ENCODE results near the gene NHLRC3.
"Not testable (repeated sequence)": the region's sequence is repeated elsewhere in the genome, so short reads cannot be mapped to it uniquely, and the experiment has no call there.

The NHLRC3 gene

GRCh38 chr13:39037880-39038568, at the start of gene NHLRC3, which contains the start of gene PROSER1:
TSS of gene NHLRC3 (plus strand) at chr13:39038456. CDS start at chr13:39038640, 184 bp downstream.
TSS of gene PROSER1 (minus strand) at chr13:39038089. CDS start at chr13:39037242, 847 bp downstream.
- intact Hi-C loops (cut with DNase I), result loop anchor here (5.0 kb wide), 1 partner anchor 619 kb away; the partner anchor contains the start of gene COG6
- peak; percentile 92 to 99 (median 96) for DNase-seq

GRCh38 chr13:38990693-38991092, 47.6 kb upstream of the NHLRC3 start, which contains the start of gene STOML3:
TSS of gene STOML3 (minus strand) at chr13:38990831. CDS start at chr13:38990721, 110 bp downstream.
- intact Hi-C loops (cut with DNase I), result no loop called here
- DNase-seq, result no peak

- intact Hi-C loops (cut with DNase I), result no loop called here
Observed at GRCh38 chr13:38993381-38993780, 44.9 kb upstream of the NHLRC3 start.

GRCh38 chr13:38998739-38999138, 39.5 kb upstream of the NHLRC3 start:
- intact Hi-C loops (cut with DNase I), result no loop called here
- no peak for DNase-seq

More at GRCh38 chr13:38993381-38993780, 44.9 kb upstream of the NHLRC3 start:
- no peak for DNase-seq

- intact Hi-C loops (cut with DNase I); DNase-seq: not testable (repeated sequence)
Observed at GRCh38 chr13:39006371-39007111, 31.7 kb upstream of the NHLRC3 start.

- no peak for DNase-seq
- intact Hi-C loops (cut with DNase I), result no loop called here
Observed at GRCh38 chr13:39012608-39013007, 25.6 kb upstream of the NHLRC3 start.

- no peak for DNase-seq
- intact Hi-C loops (cut with DNase I), result no loop called here
Observed at GRCh38 chr13:39013462-39013861, 24.8 kb upstream of the NHLRC3 start.

- intact Hi-C loops (cut with DNase I), result no loop called here
- no peak for DNase-seq
Observed at GRCh38 chr13:39016087-39016486, 22.2 kb upstream of the NHLRC3 start.

GRCh38 chr13:39016787-39017186, 21.5 kb upstream of the NHLRC3 start:
- peak in 28 of 42 donors; percentile 8 to 67 (median 39) for DNase-seq

GRCh38 chr13:39020853-39021462, 17.3 kb upstream of the NHLRC3 start:
- DNase-seq, result no peak
- intact Hi-C loops (cut with DNase I), result no loop called here

More at GRCh38 chr13:39016787-39017186, 21.5 kb upstream of the NHLRC3 start:
- intact Hi-C loops (cut with DNase I), result no loop called here

- intact Hi-C loops (cut with DNase I), result no loop called here
Observed at GRCh38 chr13:39023316-39023715, 14.9 kb upstream of the NHLRC3 start.

GRCh38 chr13:39023761-39024160, 14.5 kb upstream of the NHLRC3 start:
- intact Hi-C loops (cut with DNase I), result no loop called here
- DNase-seq, result no peak

More at GRCh38 chr13:39023316-39023715, 14.9 kb upstream of the NHLRC3 start:
- DNase-seq, result no peak

- intact Hi-C loops (cut with DNase I), result no loop called here
- no peak for DNase-seq
Observed at GRCh38 chr13:39025433-39025839, 12.8 kb upstream of the NHLRC3 start.

GRCh38 chr13:39032150-39032549, 6.1 kb upstream of the NHLRC3 start:
- no peak for DNase-seq
- intact Hi-C loops (cut with DNase I), result no loop called here

- no peak for DNase-seq
Observed at GRCh38 chr13:39034085-39034484, 4.2 kb upstream of the NHLRC3 start.

GRCh38 chr13:39035204-39035603, 3.1 kb upstream of the NHLRC3 start:
- intact Hi-C loops (cut with DNase I), result loop anchor here (5.0 kb wide), 1 partner anchor 622 kb away; the partner anchor contains the start of gene COG6
- no peak for DNase-seq

More at GRCh38 chr13:39034085-39034484, 4.2 kb upstream of the NHLRC3 start:
- intact Hi-C loops (cut with DNase I), result no loop called here

- no peak for DNase-seq
- intact Hi-C loops (cut with DNase I), result loop anchor here (5.0 kb wide), 1 partner anchor 622 kb away; the partner anchor contains the start of gene COG6
Observed at GRCh38 chr13:39035799-39036198, 2.5 kb upstream of the NHLRC3 start.

GRCh38 chr13:39036212-39036611, 2.0 kb upstream of the NHLRC3 start:
- DNase-seq, result no peak
- intact Hi-C loops (cut with DNase I), result loop anchor here (5.0 kb wide), 1 partner anchor 621 kb away; the partner anchor contains the start of gene COG6

- peak in 6 of 42 donors; percentile 12 to 61 (median 47) for DNase-seq
- intact Hi-C loops (cut with DNase I), result loop anchor here (5.0 kb wide), 1 partner anchor 620 kb away; the partner anchor contains the start of gene COG6
Observed at GRCh38 chr13:39037410-39037879, 811 bp upstream of the NHLRC3 start.

Data from head of caudate nucleus (tissue), 42 donors.